ENCODE data around the gene DOCK2.

DOCK2 gene

GRCh38 chr5:170057311-170057710 is 420.2 kb downstream of the DOCK2 start:
- DNase-seq, result no peak
- Histone ChIP-seq H3K27me3 (ENCODE audit: insufficient read depth, low read depth, severe bottlenecking) (peaks cover 72% of the 10 kb centered on the region), H3K4me3 (ENCODE audit: low read depth, low read length) (no peak overlapping the region), H3K9me3 (ENCODE audit: severe bottlenecking) (no peaks in the 10 kb centered on the region), H3K27ac (no peak overlapping the region), H3K36me3 (no peaks in the 10 kb centered on the region)
- no peak for TF ChIP-seq CTCF (IDR thresholded peaks at IDR 0.05; ENCODE audit: low read depth, low read length)

- Histone ChIP-seq H3K36me3 (no peaks in the 10 kb centered on the region), H3K27ac (no peak overlapping the region), H3K4me3 (ENCODE audit: low read depth, low read length) (no peak overlapping the region), H3K9me3 (ENCODE audit: severe bottlenecking) (no peaks in the 10 kb centered on the region), H3K27me3 (ENCODE audit: insufficient read depth, low read depth, severe bottlenecking) (peaks cover 62% of the 10 kb centered on the region)
- DNase-seq, result no peak
- TF ChIP-seq CTCF (IDR thresholded peaks at IDR 0.05; ENCODE audit: low read depth, low read length), result no peak
Observed at GRCh38 chr5:170059221-170059620, 422.1 kb downstream of the DOCK2 start.

GRCh38 chr5:170067152-170067551 is 430.1 kb downstream of the DOCK2 start:
- Histone ChIP-seq H3K27me3 (ENCODE audit: insufficient read depth, low read depth, severe bottlenecking) (peaks cover 69% of the 10 kb centered on the region), H3K27ac (no peak overlapping the region), H3K36me3 (no peaks in the 10 kb centered on the region), H3K9me3 (ENCODE audit: severe bottlenecking) (no peaks in the 10 kb centered on the region), H3K4me3 (ENCODE audit: low read depth, low read length) (no peak overlapping the region)
- DNase-seq, result no peak
- TF ChIP-seq CTCF (IDR thresholded peaks at IDR 0.05; ENCODE audit: low read depth, low read length), result no peak

- Histone ChIP-seq H3K9me3 (ENCODE audit: severe bottlenecking) (no peaks in the 10 kb centered on the region), H3K36me3 (no peaks in the 10 kb centered on the region), H3K4me3 (ENCODE audit: low read depth, low read length) (no peak overlapping the region), H3K27me3 (ENCODE audit: insufficient read depth, low read depth, severe bottlenecking) (peaks cover 70% of the 10 kb centered on the region), H3K27ac (no peak overlapping the region)
- DNase-seq, result no peak
- TF ChIP-seq CTCF (IDR thresholded peaks at IDR 0.05; ENCODE audit: low read depth, low read length), result no peak
Observed at GRCh38 chr5:170067574-170068170, 430.6 kb downstream of the DOCK2 start.

GRCh38 chr5:170069512-170069911 is 432.4 kb downstream of the DOCK2 start:
- no peak for DNase-seq
- Histone ChIP-seq H3K27ac (no peak overlapping the region), H3K9me3 (ENCODE audit: severe bottlenecking) (no peaks in the 10 kb centered on the region), H3K36me3 (no peaks in the 10 kb centered on the region), H3K4me3 (ENCODE audit: low read depth, low read length) (no peak overlapping the region), H3K27me3 (ENCODE audit: insufficient read depth, low read depth, severe bottlenecking) (peaks cover 63% of the 10 kb centered on the region)
- no peak for TF ChIP-seq CTCF (IDR thresholded peaks at IDR 0.05; ENCODE audit: low read depth, low read length)
